Esophagus muscularis mucosa (tissue), 4 donors: ENCODE measurements around the gene GSC2.

ENCODE experiments used
- EP300 ChIP-seq: sonication (generic); formaldehyde crosslinking; IDR thresholded peaks from one replicate; pipeline ENCODE4 v1.6.1; 2017; ENCODE audit warnings: antibody characterized with exemption
- POLR2A ChIP-seq: fragments of 450-650 bp; IDR thresholded peaks from one replicate; pipeline ENCODE4 v1.6.1; 2017; ENCODE audit warnings: antibody characterized with exemption, moderate library complexity, mild to moderate bottlenecking, low read depth
- TF ChIP-seq, protein P1 (sequence below), 3 experiments: fragments of 200-600 bp in 2 of 3; fragments of 450-650 bp in 1 of 3; sonication (generic) in 2 of 3; IDR thresholded peaks; one replicate each; pipeline ENCODE4 v1.5.1; 2017 to 2019; ENCODE audit warnings: antibody characterized with exemption in 3 of 3, mild to moderate bottlenecking in 2 of 3, moderate library complexity in 1 of 3

DNA sequence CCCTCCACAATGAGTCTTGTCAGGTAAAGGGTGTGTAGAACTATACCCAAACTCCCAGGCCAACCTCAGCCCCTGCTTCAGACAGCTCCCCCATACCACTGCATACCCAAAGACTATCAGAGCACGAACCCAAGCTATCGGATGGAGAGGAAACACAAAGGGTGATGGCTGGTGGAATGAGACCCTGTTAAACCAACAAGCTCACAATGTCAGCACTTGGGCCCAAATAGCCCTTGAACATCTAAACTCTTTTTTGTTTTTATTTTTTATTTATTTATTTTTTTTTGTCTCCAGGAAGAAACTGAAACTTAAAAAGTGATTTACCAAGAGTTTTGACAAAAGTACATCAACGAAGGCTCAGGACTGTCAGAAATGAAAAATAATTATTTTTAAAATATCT is 38.5 kb downstream of the GSC2 start:
- no peak for TF ChIP-seq EP300
- TF ChIP-seq, protein P1, sequence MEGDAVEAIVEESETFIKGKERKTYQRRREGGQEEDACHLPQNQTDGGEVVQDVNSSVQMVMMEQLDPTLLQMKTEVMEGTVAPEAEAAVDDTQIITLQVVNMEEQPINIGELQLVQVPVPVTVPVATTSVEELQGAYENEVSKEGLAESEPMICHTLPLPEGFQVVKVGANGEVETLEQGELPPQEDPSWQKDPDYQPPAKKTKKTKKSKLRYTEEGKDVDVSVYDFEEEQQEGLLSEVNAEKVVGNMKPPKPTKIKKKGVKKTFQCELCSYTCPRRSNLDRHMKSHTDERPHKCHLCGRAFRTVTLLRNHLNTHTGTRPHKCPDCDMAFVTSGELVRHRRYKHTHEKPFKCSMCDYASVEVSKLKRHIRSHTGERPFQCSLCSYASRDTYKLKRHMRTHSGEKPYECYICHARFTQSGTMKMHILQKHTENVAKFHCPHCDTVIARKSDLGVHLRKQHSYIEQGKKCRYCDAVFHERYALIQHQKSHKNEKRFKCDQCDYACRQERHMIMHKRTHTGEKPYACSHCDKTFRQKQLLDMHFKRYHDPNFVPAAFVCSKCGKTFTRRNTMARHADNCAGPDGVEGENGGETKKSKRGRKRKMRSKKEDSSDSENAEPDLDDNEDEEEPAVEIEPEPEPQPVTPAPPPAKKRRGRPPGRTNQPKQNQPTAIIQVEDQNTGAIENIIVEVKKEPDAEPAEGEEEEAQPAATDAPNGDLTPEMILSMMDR (IDR thresholded peaks at IDR 0.05), result no peak
- no peak for TF ChIP-seq POLR2A
